ENCODE results near the gene GNE.
"Not testable (repeated sequence)": the region's sequence is repeated elsewhere in the genome, so short reads cannot be mapped to it uniquely, and the experiment has no call there.

The GNE gene, protein sequence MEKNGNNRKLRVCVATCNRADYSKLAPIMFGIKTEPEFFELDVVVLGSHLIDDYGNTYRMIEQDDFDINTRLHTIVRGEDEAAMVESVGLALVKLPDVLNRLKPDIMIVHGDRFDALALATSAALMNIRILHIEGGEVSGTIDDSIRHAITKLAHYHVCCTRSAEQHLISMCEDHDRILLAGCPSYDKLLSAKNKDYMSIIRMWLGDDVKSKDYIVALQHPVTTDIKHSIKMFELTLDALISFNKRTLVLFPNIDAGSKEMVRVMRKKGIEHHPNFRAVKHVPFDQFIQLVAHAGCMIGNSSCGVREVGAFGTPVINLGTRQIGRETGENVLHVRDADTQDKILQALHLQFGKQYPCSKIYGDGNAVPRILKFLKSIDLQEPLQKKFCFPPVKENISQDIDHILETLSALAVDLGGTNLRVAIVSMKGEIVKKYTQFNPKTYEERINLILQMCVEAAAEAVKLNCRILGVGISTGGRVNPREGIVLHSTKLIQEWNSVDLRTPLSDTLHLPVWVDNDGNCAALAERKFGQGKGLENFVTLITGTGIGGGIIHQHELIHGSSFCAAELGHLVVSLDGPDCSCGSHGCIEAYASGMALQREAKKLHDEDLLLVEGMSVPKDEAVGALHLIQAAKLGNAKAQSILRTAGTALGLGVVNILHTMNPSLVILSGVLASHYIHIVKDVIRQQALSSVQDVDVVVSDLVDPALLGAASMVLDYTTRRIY

DNA sequence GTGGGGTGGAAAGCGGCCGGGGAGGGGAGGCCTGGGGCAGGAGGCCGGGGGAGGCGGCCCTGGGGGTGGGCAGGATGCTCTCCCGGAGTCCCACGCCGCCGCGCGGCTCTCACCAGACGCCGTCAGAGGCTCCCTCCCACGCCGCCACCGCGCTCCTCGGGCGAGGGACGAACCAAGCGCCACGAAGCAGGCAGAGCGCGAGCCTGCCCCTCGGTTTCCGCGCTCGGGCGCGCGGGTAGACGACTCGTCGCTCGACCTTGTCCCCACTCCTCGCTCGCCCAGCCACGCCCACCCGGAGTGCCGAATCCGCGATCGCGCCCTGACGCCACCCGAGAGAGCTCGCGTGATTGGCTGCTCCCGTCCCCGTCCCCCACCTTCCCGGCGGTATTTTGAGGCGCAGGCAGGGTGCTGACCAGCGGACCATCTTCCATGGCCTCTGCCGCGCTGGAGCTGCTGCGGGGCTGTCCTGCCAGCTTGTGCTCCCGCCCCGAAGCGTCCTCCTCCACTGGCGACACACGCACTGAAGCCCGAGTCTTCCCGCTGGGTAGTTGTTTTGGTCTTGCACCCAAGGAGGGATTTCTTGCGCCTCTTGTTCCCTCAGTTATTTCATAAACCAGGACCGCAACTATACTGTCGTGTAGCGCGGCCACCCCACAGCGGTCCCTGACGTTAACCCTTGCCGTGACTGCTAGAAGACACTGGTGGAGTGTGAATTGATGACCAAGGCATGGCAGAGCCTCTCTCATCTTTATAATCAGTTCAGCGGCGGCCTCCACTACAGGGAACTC, at the start of gene GNE:
Gene GNE, minus strand, starts transcription at position 241 of the 788 bp plus-strand sequence. CDS start 9,093 bp downstream, outside the sequence.
- peak; percentile 32 for DNase-seq

DNA sequence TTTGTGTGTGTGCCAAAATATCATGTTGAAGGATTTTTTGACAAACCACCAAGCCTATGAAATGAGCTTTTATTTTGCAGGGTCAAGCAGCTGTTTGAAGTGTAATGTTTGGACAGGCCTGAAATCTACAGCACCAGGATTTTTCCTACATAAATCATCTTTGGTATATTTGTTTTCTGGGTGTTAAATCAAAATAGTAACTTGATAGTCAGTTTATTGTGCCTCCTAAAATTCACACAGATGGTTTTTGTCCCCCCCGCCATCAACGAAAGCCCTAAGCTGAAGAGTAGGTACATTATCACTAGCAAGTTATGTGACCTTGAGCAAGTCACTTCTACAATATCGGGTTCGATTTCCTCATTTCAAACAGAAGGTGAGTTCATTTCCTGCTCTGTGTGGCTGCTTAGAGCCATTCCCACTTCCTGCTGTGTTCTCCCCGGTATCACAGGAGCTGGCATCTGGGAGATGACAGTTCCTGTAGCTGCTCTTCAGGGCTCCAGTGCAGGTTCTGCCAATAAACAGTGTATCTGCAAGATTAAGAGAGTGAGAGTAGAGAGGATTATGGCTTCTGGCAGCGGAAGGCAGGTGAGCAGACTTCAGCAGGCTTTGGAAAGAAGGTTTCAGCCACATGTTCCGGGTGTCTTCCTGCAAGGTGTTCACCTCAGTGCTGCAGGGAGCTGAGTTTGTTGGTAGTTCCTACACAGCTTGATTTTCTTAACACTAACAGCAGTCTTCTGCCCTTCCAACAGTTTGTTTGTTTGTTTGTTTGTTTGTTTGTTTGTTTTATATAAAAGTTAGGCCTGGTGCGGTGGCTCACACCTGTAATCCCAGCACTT, 48.4 kb upstream of the GNE start:
- DNase-seq = peak; percentile 49

DNA sequence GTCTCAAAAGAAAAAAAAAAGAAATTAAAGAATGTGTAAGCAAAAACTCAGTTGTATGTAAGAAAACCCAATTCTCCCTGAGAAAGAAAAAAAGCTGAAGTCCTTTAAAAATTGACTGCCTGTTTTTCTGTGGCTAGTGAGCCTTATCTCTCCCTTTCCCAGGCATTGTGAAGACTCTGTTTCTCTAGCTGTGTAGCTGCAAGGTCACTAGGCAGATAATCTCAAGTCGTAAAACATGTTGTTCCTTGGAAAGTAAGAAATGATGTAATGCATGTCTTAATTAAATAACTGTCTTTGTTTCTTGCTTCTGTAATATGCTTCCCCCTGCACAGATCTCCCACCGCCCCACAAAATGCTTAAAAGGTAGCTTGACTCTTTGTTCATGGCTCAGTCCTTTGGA, 46.1 kb upstream of the GNE start:
- not testable (repeated sequence) for DNase-seq

DNA sequence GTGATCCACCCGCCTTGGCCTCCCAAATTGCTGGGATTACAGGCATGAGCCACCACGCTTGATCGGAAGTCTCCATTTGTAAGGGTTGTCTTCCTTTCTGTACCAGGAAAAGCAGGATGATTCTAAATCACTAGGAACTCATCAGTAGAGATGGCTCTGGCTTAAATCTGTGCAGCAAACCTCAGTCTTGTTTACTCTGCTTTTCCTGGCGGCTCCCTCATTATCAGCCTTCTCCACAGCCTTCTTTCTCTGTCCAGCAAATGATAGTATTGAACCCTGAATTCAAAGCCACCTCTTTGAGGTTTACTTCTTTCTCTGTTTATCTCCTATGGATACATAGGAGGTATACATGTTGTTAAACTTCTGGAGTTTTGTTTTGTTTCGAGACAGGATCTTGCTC, 43.0 kb upstream of the GNE start:
- no peak for DNase-seq

DNA sequence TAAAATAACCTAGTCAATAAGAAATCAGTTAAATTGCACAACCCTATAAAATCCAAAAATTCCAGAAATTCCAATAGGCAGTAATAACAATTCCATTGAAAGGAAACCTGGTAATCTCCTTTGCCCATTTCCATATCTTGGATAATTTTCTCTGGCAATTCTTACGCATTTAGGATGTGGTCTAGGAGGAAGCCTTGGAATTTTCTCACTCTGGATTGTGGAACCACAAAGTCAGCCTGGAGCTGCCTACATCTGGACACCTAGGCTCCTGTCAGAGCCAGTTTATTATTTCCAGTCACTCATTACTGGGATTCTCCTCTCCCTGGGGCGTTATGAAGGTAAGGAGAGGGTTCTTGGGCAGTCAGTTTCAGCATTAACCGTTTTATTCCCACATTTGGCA, 40.3 kb upstream of the GNE start:
- no peak for DNase-seq

DNA sequence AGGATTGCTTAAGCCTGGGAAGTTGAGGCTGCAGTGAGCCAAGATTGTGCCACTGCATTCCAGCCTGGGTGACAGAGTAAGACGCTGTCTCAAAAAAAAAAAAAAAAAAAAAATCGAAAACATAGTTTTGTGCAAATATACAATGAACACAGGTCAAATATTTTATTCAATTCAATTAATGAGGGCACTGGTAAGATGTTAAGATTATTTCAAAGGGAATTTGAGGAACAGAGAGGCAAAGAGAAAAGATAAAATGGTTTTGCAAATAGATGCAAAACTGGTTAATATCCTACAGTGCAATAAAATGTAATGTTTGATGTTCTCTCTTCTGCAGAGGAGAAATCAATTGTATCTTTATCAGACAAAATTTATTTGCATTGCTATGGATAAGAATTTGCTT, 39.5 kb upstream of the GNE start:
- DNase-seq = no peak

DNA sequence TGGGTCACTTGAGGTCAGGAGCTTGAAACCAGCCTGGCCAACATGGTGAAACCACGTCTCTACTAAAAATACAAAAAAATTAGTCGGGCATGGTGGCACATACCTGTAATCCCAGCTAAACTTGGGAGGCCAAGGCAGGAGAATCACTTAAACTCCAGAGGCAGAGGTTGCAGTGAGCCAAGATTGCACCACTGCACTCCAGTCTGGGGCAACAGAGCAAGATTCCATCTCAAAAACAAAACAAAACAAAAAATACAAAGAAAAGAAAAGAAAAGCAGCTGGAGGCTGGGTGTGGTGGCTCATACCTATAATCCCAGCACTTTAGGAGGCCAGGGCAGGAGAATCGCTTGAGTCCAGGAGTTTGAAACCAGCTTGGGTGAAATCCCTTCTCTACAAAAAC, 36.7 kb upstream of the GNE start:
- DNase-seq = not testable (repeated sequence)

DNA sequence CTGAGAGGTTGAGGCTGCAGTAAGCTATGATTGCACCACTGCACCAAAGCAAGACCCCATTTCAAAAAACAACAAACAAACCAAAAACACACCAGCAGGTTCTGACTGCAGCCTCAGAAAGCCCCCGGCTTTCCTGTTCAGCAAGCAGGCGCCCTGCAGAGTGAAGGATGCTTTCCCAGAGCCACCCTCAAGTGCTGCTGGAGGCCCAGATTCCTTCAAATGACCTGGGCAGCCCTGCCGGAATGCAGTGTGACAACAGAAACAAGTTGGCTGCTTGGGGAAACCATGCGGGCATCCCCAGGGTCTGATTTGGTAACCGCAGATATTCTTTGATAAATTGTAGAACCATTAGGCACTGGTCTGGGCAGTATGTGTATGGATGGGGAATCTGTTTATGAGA, 35.7 kb upstream of the GNE start:
- DNase-seq = no peak

DNA sequence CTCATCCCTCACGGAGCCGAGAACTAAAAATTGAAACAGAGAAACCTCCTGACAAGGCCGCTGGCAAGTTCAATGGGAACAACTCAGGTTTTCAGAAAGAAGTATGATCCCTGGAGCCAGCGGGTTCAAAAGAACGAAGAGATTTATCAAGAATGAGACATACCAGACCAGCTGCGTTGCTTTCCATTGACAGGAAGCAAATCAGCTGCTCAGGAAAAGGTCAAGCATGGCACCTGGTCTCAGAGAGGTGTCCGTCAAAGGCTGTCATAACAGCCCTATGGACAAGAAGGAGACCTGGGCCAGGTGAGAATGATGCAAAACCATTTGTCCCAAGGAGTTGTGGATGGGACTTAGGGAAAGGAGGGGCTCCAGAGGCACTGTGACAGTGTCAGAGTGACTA, 34.9 kb upstream of the GNE start:
- DNase-seq = no peak

DNA sequence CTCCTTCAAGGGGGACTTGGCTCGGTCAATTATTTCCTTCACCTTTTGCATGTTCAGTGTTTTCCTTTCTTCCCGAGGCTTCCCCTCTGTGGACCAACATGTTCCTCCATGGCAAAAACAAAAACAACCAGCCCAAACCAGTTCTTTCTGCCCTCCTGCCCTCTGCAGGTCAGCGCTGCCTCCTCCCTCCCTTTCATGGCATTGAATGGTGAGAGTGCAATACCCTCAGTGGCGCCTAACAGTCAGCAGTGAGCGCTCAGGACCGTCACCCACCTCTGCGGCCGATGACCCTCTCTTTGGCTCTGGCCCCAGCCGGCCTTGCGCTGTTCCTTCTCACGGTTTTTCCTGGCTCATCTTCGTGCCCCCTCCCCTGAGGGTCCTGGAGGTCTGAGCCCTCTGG, 34.4 kb upstream of the GNE start:
- no peak for DNase-seq

DNA sequence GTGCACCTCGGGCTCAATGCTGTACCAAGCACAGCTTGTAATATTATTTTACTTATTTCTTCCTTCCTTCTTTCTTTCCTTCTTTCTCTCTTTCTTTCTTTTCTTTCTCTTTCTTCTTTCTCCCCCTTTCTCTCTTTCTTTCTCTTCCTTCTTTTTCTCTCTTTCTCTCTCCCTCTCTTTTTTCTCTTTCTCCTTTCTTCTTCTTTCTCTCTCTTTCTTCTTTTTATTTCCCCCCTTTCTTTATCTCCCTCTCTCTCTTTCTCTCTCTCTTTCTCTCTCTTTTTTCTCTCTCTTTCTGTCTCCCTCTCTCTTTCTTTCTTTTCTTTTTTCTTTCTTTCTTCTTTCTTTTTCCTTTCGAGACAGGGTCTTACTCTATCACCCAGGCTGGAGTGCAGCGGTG, 32.7 kb upstream of the GNE start:
- no peak for DNase-seq

DNA sequence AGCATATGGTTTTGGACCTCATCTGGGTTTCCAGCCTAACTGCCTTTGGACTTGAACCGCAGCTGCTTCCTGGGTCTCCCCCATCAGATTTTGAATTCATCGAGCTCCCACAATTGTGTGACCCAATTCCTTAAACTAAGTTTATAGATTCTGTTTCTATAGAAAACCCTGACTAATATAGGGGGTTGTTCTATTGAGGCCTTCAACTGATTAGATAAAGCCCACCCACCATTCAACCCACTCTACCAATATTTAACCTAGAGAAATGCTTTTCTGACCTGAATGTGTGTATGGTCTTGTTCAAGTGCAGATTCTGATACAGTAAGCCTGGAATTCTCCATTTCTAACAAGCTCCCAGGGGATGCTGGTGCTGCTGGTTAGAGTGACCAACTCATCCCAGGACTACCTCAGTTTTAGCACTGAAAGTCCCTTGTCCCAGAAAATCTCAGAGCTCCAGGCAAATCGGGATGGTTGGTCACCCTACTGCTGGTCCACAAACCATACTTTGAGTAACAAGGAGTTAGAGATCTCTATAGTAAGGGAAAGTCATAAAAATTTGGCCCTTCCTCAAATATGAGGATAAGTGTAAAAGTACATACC, 31.7 kb upstream of the GNE start:
- no peak for DNase-seq

DNA sequence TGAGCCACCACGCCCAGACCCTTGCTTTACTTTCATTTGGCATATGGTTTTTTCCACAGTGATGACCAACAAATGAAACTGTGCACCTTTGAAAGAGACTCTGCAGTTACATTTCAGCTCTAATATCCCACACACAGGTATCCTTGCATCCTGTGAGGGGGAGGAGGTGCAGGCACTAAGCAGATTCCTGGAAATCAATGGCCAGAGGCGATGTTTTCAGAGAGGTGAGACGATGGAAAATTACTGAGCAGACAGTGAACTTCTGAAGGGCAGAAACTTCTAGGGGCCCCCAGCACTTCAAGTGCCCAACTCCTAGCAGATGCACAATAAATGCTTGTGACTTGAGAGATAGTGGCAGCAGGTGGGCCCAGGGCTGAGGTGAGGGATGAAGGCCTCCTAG, 29.8 kb upstream of the GNE start:
- DNase-seq = no peak

DNA sequence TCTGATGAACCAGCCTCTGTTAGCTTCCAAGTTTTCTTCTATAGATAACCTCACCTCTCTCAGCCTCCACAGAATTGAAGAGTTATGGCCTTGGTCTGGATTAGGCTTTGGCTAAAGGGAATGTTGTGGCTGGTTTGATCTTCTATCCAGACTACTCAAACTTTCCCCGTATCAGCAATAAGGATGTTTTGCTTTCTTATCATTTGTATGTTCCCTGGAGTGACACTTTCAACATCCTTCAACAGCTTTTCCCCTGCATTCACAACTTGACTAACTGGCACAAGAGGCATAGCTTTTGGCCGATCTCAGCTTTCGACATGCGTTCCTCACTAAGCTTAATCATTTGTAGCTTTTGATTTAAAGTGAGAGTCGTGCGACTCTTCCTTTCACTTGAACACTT, 28.1 kb upstream of the GNE start:
- DNase-seq = no peak

DNA sequence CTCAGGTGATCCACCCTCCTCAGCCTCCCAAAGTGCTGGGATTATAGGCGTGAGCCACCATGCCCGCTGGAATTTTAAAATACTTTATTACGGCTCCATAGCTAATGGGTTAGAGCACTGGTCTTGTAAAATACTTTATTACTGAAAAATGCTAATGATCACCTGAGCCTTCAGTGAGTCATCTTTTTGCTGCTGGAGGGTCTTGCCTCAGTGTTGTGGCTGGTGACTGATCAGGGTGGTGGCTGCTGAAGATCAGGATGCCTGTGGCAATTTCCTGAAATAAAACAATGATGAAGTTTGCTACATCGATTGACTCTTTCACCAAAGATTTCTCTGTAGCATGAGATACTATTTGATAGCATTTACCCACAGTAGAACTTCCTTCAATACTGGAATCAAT, 26.0 kb upstream of the GNE start:
- no peak for DNase-seq

DNA sequence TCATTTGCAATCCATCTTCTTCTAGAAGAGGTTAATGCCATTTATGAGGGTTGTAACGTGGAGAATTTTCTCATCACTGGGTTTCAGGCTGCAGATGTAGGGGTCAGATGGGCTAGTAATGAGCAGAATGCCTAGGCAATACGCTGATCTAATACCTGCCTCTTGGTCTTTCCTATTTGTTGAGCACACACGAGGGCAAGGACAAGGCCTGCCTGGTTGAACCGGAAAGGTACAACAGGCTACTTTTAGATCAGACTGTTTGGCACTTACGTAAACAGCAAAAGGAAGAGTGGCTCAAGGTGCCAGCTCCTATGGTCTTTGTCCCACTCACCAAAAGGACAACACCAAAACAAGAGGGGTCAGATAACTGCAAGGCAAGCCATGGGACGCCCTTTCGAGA, 24.0 kb upstream of the GNE start:
- no peak for DNase-seq

DNA sequence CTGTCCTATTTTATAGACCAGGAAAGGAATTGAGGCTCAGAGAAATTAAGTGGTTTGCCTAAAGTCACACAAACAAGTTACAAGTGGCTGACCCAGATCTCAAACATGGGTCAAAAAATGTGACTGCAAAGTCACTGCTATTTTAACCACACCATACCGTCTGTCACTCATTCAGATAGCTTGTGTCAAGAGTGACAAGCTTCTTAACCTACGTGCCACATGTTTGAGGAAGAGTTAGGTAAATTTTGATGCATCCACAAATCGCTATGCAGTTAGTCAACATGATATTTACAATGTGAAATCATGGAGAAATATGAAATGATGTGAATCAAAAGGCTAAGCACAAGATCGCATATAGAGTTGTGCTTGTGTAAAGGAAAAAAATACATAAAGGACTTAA, 22.7 kb upstream of the GNE start:
- DNase-seq = no peak

DNA sequence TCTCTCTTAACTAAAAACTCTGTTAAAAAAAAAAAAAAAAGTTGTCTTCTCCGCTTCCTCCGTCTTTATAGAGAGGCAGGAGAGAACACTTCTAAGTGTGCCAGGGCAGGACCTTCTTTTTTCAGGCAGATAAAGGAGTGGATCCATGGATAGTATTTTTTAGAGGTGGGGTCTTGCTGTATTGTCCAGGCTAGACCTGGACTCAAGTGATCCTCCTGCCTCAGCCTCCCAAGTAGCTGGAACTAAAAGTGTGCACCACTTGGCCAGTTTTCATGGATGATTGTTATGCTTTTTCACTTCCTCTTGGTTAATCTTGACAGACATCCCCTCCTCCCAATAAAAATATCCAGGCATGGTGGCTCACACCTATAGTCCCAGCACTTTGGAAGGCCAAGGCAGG, 20.0 kb upstream of the GNE start:
- DNase-seq = no peak

DNA sequence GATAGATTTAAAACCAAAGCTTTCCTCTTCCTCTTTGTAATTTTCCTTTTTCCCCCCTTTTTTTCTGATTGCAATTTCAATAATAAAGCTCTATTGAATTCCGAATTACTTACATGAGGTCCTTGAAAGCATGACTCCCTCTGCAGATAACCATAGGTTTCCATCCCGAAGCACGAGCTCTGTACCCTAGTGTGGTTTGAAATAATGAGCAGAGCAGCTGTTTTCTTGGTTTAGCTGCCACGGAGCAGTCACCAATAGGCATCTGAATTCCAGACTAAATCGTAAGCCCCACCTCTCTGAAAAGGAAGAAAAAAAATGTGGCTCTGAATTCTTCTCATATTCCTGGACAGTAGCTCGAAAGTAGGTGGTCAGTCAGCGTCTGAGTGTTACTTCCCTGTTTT, 18.5 kb upstream of the GNE start:
- DNase-seq = no peak

DNA sequence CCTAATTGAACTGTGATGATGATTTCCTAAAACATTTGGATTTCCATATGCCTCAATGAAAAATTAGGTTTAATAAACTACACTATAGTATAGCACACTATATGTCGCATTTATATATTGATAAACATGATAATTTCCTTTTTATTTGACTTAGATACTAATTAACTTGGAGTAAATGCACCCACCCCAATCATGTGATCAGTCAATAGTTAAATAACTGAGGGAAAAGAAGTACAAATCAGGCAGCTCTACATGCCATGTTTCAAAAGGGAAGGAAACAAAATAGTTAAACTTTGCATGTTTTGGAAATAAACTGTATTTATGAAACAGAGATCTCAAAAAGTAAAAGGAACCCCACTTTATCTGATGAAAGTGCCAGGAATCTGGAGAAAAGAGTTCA, 18.0 kb upstream of the GNE start:
- DNase-seq = no peak

DNA sequence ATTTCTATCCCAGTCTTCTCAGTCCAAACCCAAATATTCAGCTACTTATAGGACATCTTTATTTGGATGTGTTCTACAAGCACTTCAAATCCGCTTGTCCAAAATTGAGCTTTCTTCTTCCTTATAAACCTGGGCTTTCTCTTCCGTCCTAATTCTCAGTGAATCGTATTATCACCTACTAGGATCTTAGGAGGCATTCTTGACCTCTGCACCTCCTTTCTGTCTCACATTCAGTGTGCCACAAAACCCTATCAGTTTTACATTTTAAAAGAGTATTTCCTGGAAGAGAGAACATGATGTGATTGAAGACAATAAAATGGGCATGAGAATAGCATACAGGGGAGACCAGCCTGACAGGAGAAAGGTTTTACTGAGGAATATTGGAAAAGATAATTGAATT, 16.8 kb upstream of the GNE start:
- DNase-seq = no peak

DNA sequence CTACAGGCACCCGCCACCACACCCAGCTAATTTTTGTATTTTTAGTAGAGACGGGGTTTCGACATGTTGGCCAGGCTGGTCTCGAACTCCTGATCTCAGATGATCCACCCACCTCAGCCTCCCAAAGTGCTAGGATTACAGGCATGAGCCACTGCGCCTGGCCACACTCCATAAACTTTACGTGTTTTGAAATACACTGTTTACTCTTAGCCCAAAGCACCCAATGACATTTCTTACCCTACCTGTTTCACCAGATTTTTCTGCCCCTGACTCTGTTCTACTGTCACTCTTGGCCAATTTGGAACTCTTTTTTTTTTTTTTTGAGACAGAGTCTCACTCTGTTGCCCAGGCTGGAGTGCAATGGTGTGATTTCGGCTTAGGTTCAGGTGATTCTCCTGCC, 15.1 kb upstream of the GNE start:
- not testable (repeated sequence) for DNase-seq
